AG08395 (cell line): Measurements from ENCODE around the gene WDR1.
A peak's percentile ranks its signal among the peaks of the same experiment; 100 is the strongest.

Source experiments
- DNase-seq: peaks from one replicate; pipeline ENCODE4 v3.0.0; 2012; ENCODE audit warnings: mixed read lengths, low spot score

The WDR1 gene

GRCh38 chr4:10069075-10069642 is 47.4 kb downstream of the WDR1 start:
- no peak for DNase-seq

- DNase-seq = no peak
Measured at GRCh38 chr4:10066670-10067651, 49.6 kb downstream of the WDR1 start.

- DNase-seq = no peak
Measured at GRCh38 chr4:10066206-10066605, 50.4 kb downstream of the WDR1 start.

- peak; percentile 82 for DNase-seq
Measured at GRCh38 chr4:10063544-10064300, 52.9 kb downstream of the WDR1 start.

GRCh38 chr4:10061650-10062415 is 54.8 kb downstream of the WDR1 start:
- no peak for DNase-seq

- no peak for DNase-seq
Measured at GRCh38 chr4:10058371-10058770, 58.2 kb downstream of the WDR1 start.

GRCh38 chr4:10057023-10057395 is 59.6 kb downstream of the WDR1 start:
- no peak for DNase-seq

- DNase-seq = no peak
Measured at GRCh38 chr4:10056334-10057022, 60.1 kb downstream of the WDR1 start.

- DNase-seq = no peak
Measured at GRCh38 chr4:10055871-10056270, 60.7 kb downstream of the WDR1 start.

- no peak for DNase-seq
Measured at GRCh38 chr4:10054571-10055041, 62.0 kb downstream of the WDR1 start.

- DNase-seq = no peak
Measured at GRCh38 chr4:10053635-10054453, 62.8 kb downstream of the WDR1 start.

GRCh38 chr4:10051517-10052135 is 65.0 kb downstream of the WDR1 start:
- no peak for DNase-seq

- DNase-seq = no peak
Measured at GRCh38 chr4:10050721-10051120, 65.9 kb downstream of the WDR1 start.

GRCh38 chr4:10050261-10050661 is 66.3 kb downstream of the WDR1 start:
- DNase-seq = no peak

- no peak for DNase-seq
Measured at GRCh38 chr4:10048941-10049697, 67.5 kb downstream of the WDR1 start.

GRCh38 chr4:10047967-10048366 is 68.6 kb downstream of the WDR1 start:
- no peak for DNase-seq

GRCh38 chr4:10046471-10046870 is 70.1 kb downstream of the WDR1 start:
- DNase-seq = no peak

- DNase-seq = peak; percentile 50
Measured at GRCh38 chr4:10045481-10045880, 71.1 kb downstream of the WDR1 start.

- DNase-seq = no peak
Measured at GRCh38 chr4:10041036-10041435, 75.6 kb downstream of the WDR1 start.
